ENCODE data around the gene ARMC10.
"Not testable (repeated sequence)": the region's sequence is repeated elsewhere in the genome, so short reads cannot be mapped to it uniquely, and the experiment has no call there.

Gene ARMC10

GRCh38 chr7:103124429-103124979, 49.6 kb downstream of the ARMC10 start:
- no peak for DNase-seq (ENCODE audit: low read depth, low spot score)

- DNase-seq (ENCODE audit: low read depth, low spot score), result no peak
Measured at GRCh38 chr7:103127006-103127405, 52.1 kb downstream of the ARMC10 start.

- no peak for DNase-seq (ENCODE audit: low read depth, low spot score)
Measured at GRCh38 chr7:103129702-103130549, 55.0 kb downstream of the ARMC10 start.

GRCh38 chr7:103130901-103131624, 56.1 kb downstream of the ARMC10 start:
- DNase-seq (ENCODE audit: low read depth, low spot score), result no peak

GRCh38 chr7:103132995-103133688, 58.2 kb downstream of the ARMC10 start:
- DNase-seq (ENCODE audit: low read depth, low spot score), result no peak

GRCh38 chr7:103134836-103135554, 60.1 kb downstream of the ARMC10 start:
- DNase-seq (ENCODE audit: low read depth, low spot score), result no peak

- DNase-seq (ENCODE audit: low read depth, low spot score), result no peak
Measured at GRCh38 chr7:103140061-103140460, 65.1 kb downstream of the ARMC10 start.

GRCh38 chr7:103140685-103141084, 65.7 kb downstream of the ARMC10 start:
- no peak for DNase-seq (ENCODE audit: low read depth, low spot score)

GRCh38 chr7:103141753-103142404, 66.9 kb downstream of the ARMC10 start:
- DNase-seq (ENCODE audit: low read depth, low spot score), result no peak

GRCh38 chr7:103142494-103142893, 67.6 kb downstream of the ARMC10 start:
- no peak for DNase-seq (ENCODE audit: low read depth, low spot score)

- no peak for DNase-seq (ENCODE audit: low read depth, low spot score)
Measured at GRCh38 chr7:103143868-103144267, 68.9 kb downstream of the ARMC10 start.

- not testable (repeated sequence) for DNase-seq (ENCODE audit: low read depth, low spot score)
Measured at GRCh38 chr7:103144754-103145153, 69.8 kb downstream of the ARMC10 start.

GRCh38 chr7:103148131-103148993, 73.4 kb downstream of the ARMC10 start:
- no peak for DNase-seq (ENCODE audit: low read depth, low spot score)

All from activated CD4-positive, CD25-positive, alpha-beta regulatory T cell treated with anti-CD3 and anti-CD28 coated beads, Interleukin-2, amount 50 U/mL, for 16 hours (primary cell).